Fibroblast of lung (primary cell): ENCODE measurements around the gene HCN3. TPM values are rescaled to one million over a fixed set of nuclear protein-coding genes. Genes with fewer than 3 reads are reported as not detected.

Experiments
- DNase-seq, 2 donors: peaks; one replicate each; pipeline versions ENCODE4 v3.0.0 to v3.0.0-alpha.2; 2010; ENCODE audit warnings: low read depth in 2 of 2
- H2AFZ ChIP-seq: 2 replicates; pipeline ENCODE4 v1.5.1; 2012; ENCODE audit warnings: low read length, control low read depth, inconsistent platforms
- H3K27ac ChIP-seq: 2 replicates; pipeline ENCODE4 v1.5.1; 2011; ENCODE audit warnings: low read length, control low read depth; ENCODE audit not compliant: insufficient read depth
- H3K27me3 ChIP-seq: 2 replicates; pipeline ENCODE4 v1.5.1; 2011; ENCODE audit warnings: mild to moderate bottlenecking, low read length; ENCODE audit not compliant: control insufficient read depth, insufficient read depth
- H3K36me3 ChIP-seq: 2 replicates; pipeline ENCODE4 v1.5.1; 2011; ENCODE audit warnings: low read length; ENCODE audit not compliant: control insufficient read depth, insufficient read depth
- H3K4me1 ChIP-seq: 2 replicates; pipeline ENCODE4 v1.5.1; 2011; ENCODE audit warnings: low read length; ENCODE audit not compliant: control insufficient read depth, insufficient read depth; ENCODE audit errors: extremely low read depth
- H3K4me2 ChIP-seq: 2 replicates; pipeline ENCODE4 v1.5.1; 2011; ENCODE audit warnings: low read length, control low read depth; ENCODE audit not compliant: insufficient read depth; ENCODE audit errors: extremely low read depth
- H3K4me3 ChIP-seq, 4 experiments: fragments of 200-600 bp in 1 of 4; sonication (generic) in 1 of 4; replicated peaks in 1 of 4; 2 replicates each; pipeline ENCODE4 v1.5.1; 2011 to 2016; ENCODE audit warnings: low read length in 4 of 4, low read depth in 3 of 4, mild to moderate bottlenecking in 3 of 4, control low read depth in 2 of 4, inconsistent platforms in 1 of 4, mixed read lengths in 1 of 4; ENCODE audit not compliant: insufficient read depth in 1 of 4; ENCODE audit errors: control extremely low read depth in 1 of 4
- H3K79me2 ChIP-seq: 2 replicates; pipeline ENCODE4 v1.5.1; 2012; ENCODE audit warnings: mild to moderate bottlenecking, low read length, inconsistent platforms; ENCODE audit not compliant: control insufficient read depth, insufficient read depth
- H3K9ac ChIP-seq: 2 replicates; pipeline ENCODE4 v1.5.1; 2011; ENCODE audit warnings: mild to moderate bottlenecking, low read length, control low read depth; ENCODE audit not compliant: insufficient read depth
- H3K9me3 ChIP-seq: 2 replicates; pipeline ENCODE4 v1.5.1; 2012; ENCODE audit warnings: low read depth, low read length; ENCODE audit not compliant: control insufficient read depth, insufficient read depth
- H4K20me1 ChIP-seq: 2 replicates; pipeline ENCODE4 v1.5.1; 2011; ENCODE audit warnings: low read length; ENCODE audit not compliant: control insufficient read depth, insufficient read depth; ENCODE audit errors: extremely low read depth
- EZH2 ChIP-seq: IDR thresholded peaks from 2 replicates; pipeline ENCODE4 v1.5.1; 2012; ENCODE audit warnings: low read length, control low read depth, mild to moderate bottlenecking; ENCODE audit errors: missing control alignments
- polyA plus RNA-seq, 2 donors: library from polyadenylated mRNA; depleted of rRNA in 1 of 2; stranded (reverse) in 1 of 2; unstranded in 1 of 2; fragments of >200 nt; gene quantifications; 2 replicates each; pipeline ENCODE4 v1.2.1, GENCODE V29; 2011 to 2012; ENCODE audit warnings: missing spikeins in 1 of 2
- total RNA-seq: library from RNA; depleted of rRNA; stranded (reverse); fragments of >200 nt; gene quantifications from 2 replicates; pipeline ENCODE4 v1.2.1, GENCODE V29; 2014
- TF ChIP-seq, protein P1 (sequence below), 2 donors: IDR thresholded peaks in 1 of 2; conservative IDR thresholded peaks in 1 of 2; 1 replicate in 1 of 2; 2 replicates in 1 of 2; pipeline ENCODE4 v1.5.1; 2011 to 2012; ENCODE audit warnings: low read length in 2 of 2, control low read depth in 1 of 2, inconsistent platforms in 1 of 2, low read depth in 1 of 2, mild to moderate bottlenecking in 1 of 2

The HCN3 gene
- total and polyA plus RNA-seq, 2 donors (not counting 1 experiment from before 2014, with no cell fraction given), result 0.86 to 0.99 TPM

DNA sequence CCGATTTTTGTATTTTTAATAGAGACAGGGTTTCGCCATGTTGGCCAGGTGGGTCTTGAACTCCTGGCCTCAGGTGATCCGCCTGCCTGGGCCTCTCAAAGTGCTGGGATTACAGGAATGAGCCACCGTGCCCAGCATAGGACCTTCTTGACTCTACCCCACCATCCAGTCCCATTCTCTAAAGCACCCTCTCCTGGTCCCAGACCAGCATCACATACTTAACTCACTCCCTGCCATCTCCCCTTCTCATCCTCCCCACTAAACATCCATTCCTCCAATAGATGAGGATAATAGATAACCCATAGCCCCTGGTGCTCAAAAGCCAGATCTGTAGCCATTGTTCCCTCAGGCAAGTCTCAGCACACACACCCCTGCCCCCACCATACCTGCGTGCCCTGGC is 24.1 kb upstream of the HCN3 start:
- Histone ChIP-seq H3K36me3 (peaks cover 8% of the 10 kb centered on the region), H2AFZ (no peak overlapping the region), H3K4me1 (peaks cover 13% of the 10 kb centered on the region), H4K20me1 (no peaks in the 10 kb centered on the region), H3K9me3 (no peaks in the 10 kb centered on the region), H3K27ac (no peak overlapping the region), H3K79me2 (peaks cover 16% of the 10 kb centered on the region), H3K27me3 (no peaks in the 10 kb centered on the region), H3K4me3 (peak overlapping the region; percentile 61 to 80 (median 71)), H3K9ac (no peak overlapping the region), H3K4me2 (peak overlapping the region; percentile 81)
- no peak for DNase-seq
- TF ChIP-seq, protein P1, sequence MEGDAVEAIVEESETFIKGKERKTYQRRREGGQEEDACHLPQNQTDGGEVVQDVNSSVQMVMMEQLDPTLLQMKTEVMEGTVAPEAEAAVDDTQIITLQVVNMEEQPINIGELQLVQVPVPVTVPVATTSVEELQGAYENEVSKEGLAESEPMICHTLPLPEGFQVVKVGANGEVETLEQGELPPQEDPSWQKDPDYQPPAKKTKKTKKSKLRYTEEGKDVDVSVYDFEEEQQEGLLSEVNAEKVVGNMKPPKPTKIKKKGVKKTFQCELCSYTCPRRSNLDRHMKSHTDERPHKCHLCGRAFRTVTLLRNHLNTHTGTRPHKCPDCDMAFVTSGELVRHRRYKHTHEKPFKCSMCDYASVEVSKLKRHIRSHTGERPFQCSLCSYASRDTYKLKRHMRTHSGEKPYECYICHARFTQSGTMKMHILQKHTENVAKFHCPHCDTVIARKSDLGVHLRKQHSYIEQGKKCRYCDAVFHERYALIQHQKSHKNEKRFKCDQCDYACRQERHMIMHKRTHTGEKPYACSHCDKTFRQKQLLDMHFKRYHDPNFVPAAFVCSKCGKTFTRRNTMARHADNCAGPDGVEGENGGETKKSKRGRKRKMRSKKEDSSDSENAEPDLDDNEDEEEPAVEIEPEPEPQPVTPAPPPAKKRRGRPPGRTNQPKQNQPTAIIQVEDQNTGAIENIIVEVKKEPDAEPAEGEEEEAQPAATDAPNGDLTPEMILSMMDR (conservative IDR thresholded peaks at IDR 0.05 in 1 of 2, IDR thresholded peaks at IDR 0.05 in 1 of 2; ENCODE audit: low read depth in 1 of 2, low read length in 2 of 2), result peak in 1 of 2 donors; percentile 5
- TF ChIP-seq EZH2, result no peak

DNA sequence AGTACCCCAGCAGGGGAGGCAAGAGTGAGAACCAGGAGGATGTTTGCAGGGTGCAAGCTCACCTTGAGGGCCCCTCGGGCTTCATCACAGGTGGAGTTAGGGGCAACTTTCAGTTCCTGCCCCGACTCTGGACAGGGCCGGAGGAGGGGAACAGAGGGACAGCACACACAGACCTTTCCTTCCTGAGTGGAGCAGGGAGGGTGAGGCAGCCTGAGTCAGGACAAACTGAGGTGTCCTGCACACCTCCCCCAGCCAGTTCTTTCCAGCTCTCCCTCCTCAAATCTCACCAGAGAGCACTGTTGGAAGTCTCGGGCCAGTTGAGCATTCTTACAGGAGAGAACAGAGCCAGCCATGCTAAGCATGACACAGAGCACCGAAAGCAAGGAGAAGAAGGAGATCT is 23.5 kb upstream of the HCN3 start:
- H3K27ac ChIP-seq, result no peak overlapping the region

DNA sequence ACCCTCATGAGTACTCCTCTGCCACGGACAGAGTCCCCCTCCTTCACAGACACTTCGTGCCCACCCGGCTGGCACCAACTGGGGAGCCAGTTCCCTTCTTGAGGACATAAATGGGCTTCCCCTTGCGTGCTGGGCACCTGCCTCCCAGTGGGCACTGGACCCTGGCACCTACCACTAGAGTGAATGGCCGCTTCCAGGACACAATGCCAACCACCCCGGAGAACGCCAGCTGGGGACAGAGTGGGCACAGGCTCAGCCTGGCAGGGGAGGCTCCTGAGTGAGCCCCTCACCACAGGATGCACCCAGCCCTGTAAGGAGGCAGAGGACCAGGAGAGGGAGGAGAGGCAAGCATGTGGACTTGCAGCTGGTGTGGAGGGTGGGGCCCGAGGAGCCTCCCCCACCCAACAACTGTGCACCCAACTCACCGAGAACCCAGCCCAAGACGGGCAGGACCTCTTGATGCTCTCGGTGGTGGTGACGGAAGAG is 23.0 kb upstream of the HCN3 start:
- H3K4me3 ChIP-seq, result peak overlapping the region; percentile 61 to 80 (median 71)
- H3K4me2 ChIP-seq, result peak overlapping the region; percentile 81
- H3K9ac ChIP-seq, result peak overlapping the region; percentile 77
- H3K27ac ChIP-seq, result peak overlapping the region; percentile 90
- peaks cover 16% of the 10 kb centered on the region for H3K79me2 ChIP-seq
- no peak overlapping the region for H2AFZ ChIP-seq
- TF ChIP-seq, protein P1 (conservative IDR thresholded peaks at IDR 0.05 in 1 of 2, IDR thresholded peaks at IDR 0.05 in 1 of 2; ENCODE audit: low read depth in 1 of 2, low read length in 2 of 2), result no peak
- no peak for TF ChIP-seq EZH2
- peaks cover 9% of the 10 kb centered on the region for H3K36me3 ChIP-seq
- peaks cover 13% of the 10 kb centered on the region for H3K4me1 ChIP-seq
- DNase-seq, result no peak
- no peaks in the 10 kb centered on the region for H3K27me3 ChIP-seq
- no peaks in the 10 kb centered on the region for H4K20me1 ChIP-seq
- H3K9me3 ChIP-seq, result no peaks in the 10 kb centered on the region

More for the DNA sequence above, 23.5 kb upstream of the HCN3 start:
- H3K79me2 ChIP-seq, result peaks cover 16% of the 10 kb centered on the region
- H3K27me3 ChIP-seq, result no peaks in the 10 kb centered on the region
- peak overlapping the region; percentile 61 to 80 (median 71) for H3K4me3 ChIP-seq
- H4K20me1 ChIP-seq, result no peaks in the 10 kb centered on the region
- H3K9ac ChIP-seq, result no peak overlapping the region
- H3K9me3 ChIP-seq, result no peaks in the 10 kb centered on the region
- peak overlapping the region; percentile 81 for H3K4me2 ChIP-seq
- H3K36me3 ChIP-seq, result peaks cover 9% of the 10 kb centered on the region
- H3K4me1 ChIP-seq, result peaks cover 13% of the 10 kb centered on the region
- H2AFZ ChIP-seq, result no peak overlapping the region
- DNase-seq, result no peak
- no peak for TF ChIP-seq EZH2
- TF ChIP-seq, protein P1 (conservative IDR thresholded peaks at IDR 0.05 in 1 of 2, IDR thresholded peaks at IDR 0.05 in 1 of 2; ENCODE audit: low read depth in 1 of 2, low read length in 2 of 2), result no peak
